SK-N-MC (cell line): Measurements from ENCODE around the gene SPTSSB.

ENCODE experiments used
- DNase-seq: peaks from one replicate; pipeline ENCODE4 v3.0.0-alpha.2; 2011; ENCODE audit warnings: low read depth, low spot score
- H3K27ac ChIP-seq: fragments of 200-600 bp; sonication (generic); 2 replicates; pipeline ENCODE4 v1.5.1; 2016; ENCODE audit warnings: mixed run types
- H3K36me3 ChIP-seq: fragments of 200-600 bp; sonication (generic); 2 replicates; pipeline ENCODE4 v1.6.1; 2017; ENCODE audit warnings: antibody characterized with exemption, low read length, mixed read lengths; ENCODE audit not compliant: insufficient read depth
- H3K4me3 ChIP-seq: fragments of 200-600 bp; sonication (generic); 2 replicates; pipeline ENCODE4 v1.5.1; 2016
- H3K9ac ChIP-seq: fragments of 200-600 bp; sonication (generic); 2 replicates; pipeline ENCODE4 v1.8.0; 2017; ENCODE audit warnings: mixed run types, mixed read lengths; ENCODE audit not compliant: insufficient read length
- H3K9me3 ChIP-seq: fragments of 200-600 bp; sonication (generic); 2 replicates; pipeline ENCODE4 v1.6.1; 2017; ENCODE audit warnings: low read depth, mild to moderate bottlenecking, antibody characterized with exemption, low read length, moderate library complexity, mixed read lengths
- EZH2 ChIP-seq: fragments of 200-600 bp; sonication (generic); IDR thresholded peaks from one replicate; pipeline ENCODE4 v1.6.1; 2017; ENCODE audit warnings: antibody characterized with exemption
- FOXP2 ChIP-seq: optimal IDR thresholded peaks from 2 replicates; pipeline ENCODE3; 2011; ENCODE audit warnings: mild to moderate bottlenecking, moderate library complexity; ENCODE audit not compliant: insufficient read depth; ENCODE audit errors: extremely low read length, control extremely low read depth
- POLR2AphosphoS5 ChIP-seq: IDR thresholded peaks from 2 replicates; pipeline ENCODE4 v1.6.1; 2012; ENCODE audit warnings: mild to moderate bottlenecking, low read depth, low read length, borderline replicate concordance

SPTSSB gene, protein sequence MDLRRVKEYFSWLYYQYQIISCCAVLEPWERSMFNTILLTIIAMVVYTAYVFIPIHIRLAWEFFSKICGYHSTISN

DNA sequence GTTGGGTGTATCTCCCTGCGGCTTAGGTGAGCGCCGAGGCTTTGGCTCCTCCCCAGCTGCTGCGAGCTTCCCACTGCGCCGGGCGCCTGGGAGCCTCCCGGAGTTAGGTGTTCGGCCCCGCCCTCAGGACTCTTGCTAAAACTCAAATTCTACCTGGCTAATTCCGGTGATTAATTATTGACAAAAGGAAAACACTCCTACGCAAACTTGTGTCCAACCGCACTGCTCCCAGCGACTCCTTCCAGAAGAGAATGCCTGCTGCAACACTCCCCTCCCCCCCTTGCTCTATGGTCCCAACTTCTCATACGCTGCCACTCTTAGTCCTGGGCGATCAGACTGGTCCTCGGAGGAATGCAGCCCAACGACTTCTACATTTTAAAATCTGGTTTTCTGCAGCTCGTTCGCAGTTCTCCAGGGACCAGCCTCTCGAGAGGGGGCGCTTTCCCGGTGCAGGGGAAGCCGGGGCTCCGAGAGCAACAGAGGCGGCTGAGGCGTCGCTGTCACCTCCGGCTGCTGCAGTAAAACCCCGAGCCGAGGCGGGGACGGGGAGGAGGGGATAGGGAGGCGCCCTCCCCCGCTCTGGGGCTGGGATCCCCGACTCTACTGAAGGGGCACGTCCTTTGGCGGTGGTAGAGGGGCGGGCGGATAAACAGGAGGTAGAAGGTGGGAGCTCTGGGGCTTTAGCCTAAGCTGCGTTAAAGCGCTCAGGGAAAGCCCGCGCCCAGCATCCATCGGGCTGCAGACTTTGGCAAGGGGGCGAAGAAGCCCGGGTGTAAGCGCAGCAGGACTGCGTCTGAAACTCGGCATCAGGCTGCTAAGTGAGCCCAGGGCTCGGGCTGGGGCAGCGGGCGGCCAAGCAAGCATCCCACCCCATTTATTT lies at the start of gene SPTSSB:
Gene SPTSSB (minus strand): TSS at position 77 of the 880 bp plus-strand sequence. CDS start 25,194 bp downstream, outside the sequence.
- no peak within 1 kb of the TSS for H3K27ac ChIP-seq
- no peak for DNase-seq
- H3K9me3 ChIP-seq, result no peaks in the 10 kb centered on the region
- no peaks in the 10 kb centered on the region for H3K36me3 ChIP-seq
- TF ChIP-seq FOXP2, result peak; percentile 26
- TF ChIP-seq POLR2AphosphoS5, result no peak
- peak within 1 kb of the TSS; percentile 80 for H3K4me3 ChIP-seq
- peak within 1 kb of the TSS; percentile 17 for H3K9ac ChIP-seq

DNA sequence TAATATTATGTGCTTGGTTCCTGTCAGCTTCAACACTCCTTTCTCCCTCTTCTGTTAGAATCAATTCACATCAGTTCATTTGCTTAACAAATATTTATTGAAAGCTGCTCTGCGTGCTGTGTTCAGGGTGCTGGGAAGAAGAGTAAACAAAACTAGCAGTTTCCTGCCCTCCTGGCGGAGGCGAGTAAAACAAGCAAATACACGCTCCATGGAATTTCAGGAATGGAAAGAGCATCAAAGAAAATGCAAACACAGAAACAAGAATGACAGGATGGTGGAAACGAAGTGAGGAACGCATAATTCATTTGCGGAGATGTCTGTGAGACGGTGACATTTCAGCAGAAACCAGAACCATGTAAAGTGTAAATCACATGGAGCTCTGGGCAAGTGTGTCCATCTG lies 49.4 kb upstream of the SPTSSB start:
- H3K27ac ChIP-seq, result no peak overlapping the region

GRCh38 chr3:161419555-161420333 lies 48.4 kb upstream of the SPTSSB start:
- H3K36me3 ChIP-seq, result no peaks in the 10 kb centered on the region
- no peaks in the 10 kb centered on the region for H3K9me3 ChIP-seq
- TF ChIP-seq FOXP2 (no peak), EZH2 (no peak), POLR2AphosphoS5 (no peak)
- DNase-seq, result no peak
- no peak overlapping the region for H3K9ac ChIP-seq
- no peak overlapping the region for H3K27ac ChIP-seq
- H3K4me3 ChIP-seq, result no peak overlapping the region

More for the DNA sequence above, 49.4 kb upstream of the SPTSSB start:
- H3K4me3 ChIP-seq, result no peak overlapping the region
- no peak overlapping the region for H3K9ac ChIP-seq
- DNase-seq, result no peak
- no peaks in the 10 kb centered on the region for H3K9me3 ChIP-seq
- TF ChIP-seq POLR2AphosphoS5 (no peak), FOXP2 (no peak), EZH2 (no peak)
- H3K36me3 ChIP-seq, result no peaks in the 10 kb centered on the region

GRCh38 chr3:161415506-161416231 lies 44.4 kb upstream of the SPTSSB start:
- DNase-seq, result no peak
- Histone ChIP-seq H3K4me3 (no peak overlapping the region), H3K27ac (no peak overlapping the region), H3K36me3 (no peaks in the 10 kb centered on the region), H3K9me3 (no peaks in the 10 kb centered on the region), H3K9ac (no peak overlapping the region)
- TF ChIP-seq FOXP2, result no peak
- no peak for TF ChIP-seq POLR2AphosphoS5
- no peak for TF ChIP-seq EZH2

- no peak for DNase-seq
- TF ChIP-seq EZH2 (no peak), POLR2AphosphoS5 (no peak)
- Histone ChIP-seq H3K27ac (no peak overlapping the region), H3K9me3 (no peaks in the 10 kb centered on the region), H3K4me3 (no peak overlapping the region), H3K36me3 (no peaks in the 10 kb centered on the region), H3K9ac (no peak overlapping the region)
These were observed 43.6 kb upstream of the SPTSSB start for GRCh38 chr3:161414907-161415306.

GRCh38 chr3:161413855-161414210 lies 42.5 kb upstream of the SPTSSB start:
- DNase-seq, result no peak
- Histone ChIP-seq H3K27ac (no peak overlapping the region), H3K4me3 (no peak overlapping the region), H3K36me3 (no peaks in the 10 kb centered on the region), H3K9ac (no peak overlapping the region), H3K9me3 (no peaks in the 10 kb centered on the region)
- TF ChIP-seq POLR2AphosphoS5 (no peak), FOXP2 (no peak), EZH2 (no peak)

- DNase-seq, result no peak
- H3K36me3 ChIP-seq, result no peaks in the 10 kb centered on the region
- H3K4me3 ChIP-seq, result no peak overlapping the region
- TF ChIP-seq POLR2AphosphoS5 (no peak), EZH2 (no peak), FOXP2 (no peak)
- H3K9ac ChIP-seq, result no peak overlapping the region
- H3K27ac ChIP-seq, result no peak overlapping the region
- H3K9me3 ChIP-seq, result no peaks in the 10 kb centered on the region
These were observed 42.0 kb upstream of the SPTSSB start for GRCh38 chr3:161413127-161413854.
